Smooth muscle cell (in vitro differentiated cells): ENCODE measurements around the gene CACNA2D4. TPM values are rescaled to one million over a fixed set of nuclear protein-coding genes. Genes with fewer than 3 reads are reported as not detected.

Experiments used
- DNase-seq: peaks from one replicate; lab custom pipeline; 2025; ENCODE audit not compliant: unreplicated experiment; lab: John Stamatoyannopoulos, UW
- H2AFZ ChIP-seq: fragments of 200-600 bp; sonication (generic); 2 replicates; pipeline ENCODE4 v1.6.0; 2016; ENCODE audit warnings: antibody characterized with exemption, low read depth, mild to moderate bottlenecking
- H3F3A ChIP-seq: fragments of 200-600 bp; sonication (generic); 2 replicates; pipeline ENCODE4 v1.6.0; 2017; ENCODE audit warnings: antibody characterized with exemption, low read depth
- H3K27ac ChIP-seq: fragments of 200-600 bp; sonication (generic); 2 replicates; pipeline ENCODE4 v1.5.1; 2016; ENCODE audit warnings: low read depth, mild to moderate bottlenecking
- H3K27me3 ChIP-seq: fragments of 200-600 bp; sonication (generic); 2 replicates; pipeline ENCODE4 v1.6.1; 2016; ENCODE audit warnings: low read depth, mild to moderate bottlenecking
- H3K36me3 ChIP-seq: fragments of 200-600 bp; sonication (generic); 2 replicates; pipeline ENCODE4 v1.5.1; 2016; ENCODE audit warnings: low read depth
- H3K4me1 ChIP-seq: fragments of 200-600 bp; sonication (generic); 2 replicates; pipeline ENCODE4 v1.5.1; 2016; ENCODE audit warnings: low read depth
- H3K4me2 ChIP-seq: fragments of 200-600 bp; sonication (generic); 2 replicates; pipeline ENCODE4 v1.6.0; 2016; ENCODE audit warnings: mild to moderate bottlenecking
- H3K4me3 ChIP-seq: fragments of 200-600 bp; sonication (generic); 2 replicates; pipeline ENCODE4 v1.5.1; 2016; ENCODE audit warnings: mild to moderate bottlenecking
- H3K79me2 ChIP-seq: fragments of 200-600 bp; sonication (generic); 2 replicates; pipeline ENCODE4 v1.6.0; 2016; ENCODE audit warnings: low read depth, mild to moderate bottlenecking
- H3K9ac ChIP-seq: fragments of 200-600 bp; sonication (generic); 2 replicates; pipeline ENCODE4 v1.6.0; 2016; ENCODE audit warnings: low read depth
- H3K9me3 ChIP-seq: fragments of 200-600 bp; sonication (generic); replicated peaks from 2 replicates; pipeline ENCODE4 v1.5.1; 2016; ENCODE audit warnings: low read depth
- H4K20me1 ChIP-seq: fragments of 200-600 bp; sonication (generic); 2 replicates; pipeline ENCODE4 v1.6.0; 2016; ENCODE audit warnings: low read depth
- CTCF ChIP-seq: fragments of 200-600 bp; sonication (generic); IDR thresholded peaks from 2 replicates; pipeline ENCODE4 v1.5.1; 2017; ENCODE audit warnings: borderline replicate concordance, mild to moderate bottlenecking, antibody characterized with exemption; ENCODE audit not compliant: insufficient read depth, poor library complexity, severe bottlenecking
- WGBS: methylation state at CpG from one replicate; pipeline ENCODE4 v1.1.7; 2016; ENCODE audit warnings: low lambda C conversion rate; 5-methylcytosine and 5-hydroxymethylcytosine counted together
- polyA plus RNA-seq: library from polyadenylated mRNA; unstranded; fragments of >200 nt; fragmentation: Nextera tagmentation; extraction: Ambion mirVana; gene quantifications from 2 replicates; pipeline ENCODE4 v1.2.1, GENCODE V29; 2016
- total RNA-seq: library from RNA; depleted of rRNA; stranded (reverse); fragments of >200 nt; gene quantifications from 2 replicates; pipeline ENCODE4 v1.2.3, GENCODE V29; 2014

CACNA2D4 gene
- total and polyA plus RNA-seq, 2 experiments from 2014 or later: 0.98 TPM; not detected in 1

- Histone ChIP-seq H3K27ac (no peak overlapping the region), H3K36me3 (no peaks in the 10 kb centered on the region), H4K20me1 (peaks cover 8% of the 10 kb centered on the region), H3F3A (no peaks in the 10 kb centered on the region), H3K9ac (no peak overlapping the region), H3K9me3 (no peaks in the 10 kb centered on the region), H3K4me1 (peaks cover 12% of the 10 kb centered on the region), H3K4me3 (no peak overlapping the region), H3K79me2 (no peaks in the 10 kb centered on the region), H3K4me2 (no peak overlapping the region), H3K27me3 (no peaks in the 10 kb centered on the region), H2AFZ (no peak overlapping the region)
- WGBS: 88% methylated on average over 25 of the region's 25 CpGs
- no peak for DNase-seq
- TF ChIP-seq CTCF: no peak
These were observed 18.2 kb upstream of the CACNA2D4 start for GRCh38 chr12:1936406-1937320.

GRCh38 chr12:1935700-1936378 lies 17.4 kb upstream of the CACNA2D4 start:
- TF ChIP-seq CTCF: no peak
- Histone ChIP-seq H3K9me3 (no peaks in the 10 kb centered on the region), H3K9ac (no peak overlapping the region), H3F3A (no peaks in the 10 kb centered on the region), H3K36me3 (no peaks in the 10 kb centered on the region), H2AFZ (no peak overlapping the region), H3K4me1 (peaks cover 12% of the 10 kb centered on the region), H3K27me3 (no peaks in the 10 kb centered on the region), H3K27ac (no peak overlapping the region), H3K4me2 (no peak overlapping the region), H3K4me3 (no peak overlapping the region), H4K20me1 (peaks cover 6% of the 10 kb centered on the region), H3K79me2 (no peaks in the 10 kb centered on the region)
- DNase-seq: no peak
- whole genome bisulfite sequencing: 96% methylated on average over 21 of the region's 21 CpGs

DNA sequence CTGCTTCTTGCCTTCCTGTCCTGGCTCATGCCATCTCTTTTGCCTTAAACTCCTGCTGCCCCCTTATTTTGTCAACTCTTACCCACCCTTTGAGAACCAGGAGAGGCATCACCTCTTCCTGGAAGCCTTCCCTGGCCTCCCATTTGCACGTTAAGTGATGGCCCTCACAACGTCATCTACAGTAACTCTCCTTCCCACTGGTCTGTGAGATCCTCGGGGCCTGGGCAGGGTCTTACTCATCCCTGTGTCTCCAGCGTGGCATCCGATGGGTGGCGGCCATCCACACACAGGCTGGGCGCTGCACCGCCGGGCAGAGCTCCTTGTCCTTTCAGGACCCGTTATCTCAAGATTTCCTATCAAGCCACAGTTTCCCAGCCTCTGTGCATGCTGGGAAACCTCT lies 16.8 kb upstream of the CACNA2D4 start:
- DNase-seq: no peak

More for the DNA sequence above, 16.8 kb upstream of the CACNA2D4 start:
- no peaks in the 10 kb centered on the region for H3K79me2 ChIP-seq
- peaks cover 12% of the 10 kb centered on the region for H3K4me1 ChIP-seq
- no peaks in the 10 kb centered on the region for H3F3A ChIP-seq
- no peak overlapping the region for H3K4me3 ChIP-seq
- WGBS: 91% methylated on average over 10 of the region's 10 CpGs
- no peak overlapping the region for H3K9ac ChIP-seq
- H3K9me3 ChIP-seq: no peaks in the 10 kb centered on the region
- peaks cover 2% of the 10 kb centered on the region for H4K20me1 ChIP-seq
- H3K27me3 ChIP-seq: no peaks in the 10 kb centered on the region
- no peak for TF ChIP-seq CTCF
- no peaks in the 10 kb centered on the region for H3K36me3 ChIP-seq
- no peak overlapping the region for H3K4me2 ChIP-seq
- H2AFZ ChIP-seq: no peak overlapping the region
- H3K27ac ChIP-seq: no peak overlapping the region
